NCI-H2171 (cell line): ENCODE results near the gene PRPF6.
"Not testable (repeated sequence)": the region's sequence is repeated elsewhere in the genome, so short reads cannot be mapped to it uniquely, and the experiment has no call there.

Source experiments
- DNase-seq: peaks from one replicate; lab custom pipeline; 2025; lab: John Stamatoyannopoulos, UW

The PRPF6 gene

DNA sequence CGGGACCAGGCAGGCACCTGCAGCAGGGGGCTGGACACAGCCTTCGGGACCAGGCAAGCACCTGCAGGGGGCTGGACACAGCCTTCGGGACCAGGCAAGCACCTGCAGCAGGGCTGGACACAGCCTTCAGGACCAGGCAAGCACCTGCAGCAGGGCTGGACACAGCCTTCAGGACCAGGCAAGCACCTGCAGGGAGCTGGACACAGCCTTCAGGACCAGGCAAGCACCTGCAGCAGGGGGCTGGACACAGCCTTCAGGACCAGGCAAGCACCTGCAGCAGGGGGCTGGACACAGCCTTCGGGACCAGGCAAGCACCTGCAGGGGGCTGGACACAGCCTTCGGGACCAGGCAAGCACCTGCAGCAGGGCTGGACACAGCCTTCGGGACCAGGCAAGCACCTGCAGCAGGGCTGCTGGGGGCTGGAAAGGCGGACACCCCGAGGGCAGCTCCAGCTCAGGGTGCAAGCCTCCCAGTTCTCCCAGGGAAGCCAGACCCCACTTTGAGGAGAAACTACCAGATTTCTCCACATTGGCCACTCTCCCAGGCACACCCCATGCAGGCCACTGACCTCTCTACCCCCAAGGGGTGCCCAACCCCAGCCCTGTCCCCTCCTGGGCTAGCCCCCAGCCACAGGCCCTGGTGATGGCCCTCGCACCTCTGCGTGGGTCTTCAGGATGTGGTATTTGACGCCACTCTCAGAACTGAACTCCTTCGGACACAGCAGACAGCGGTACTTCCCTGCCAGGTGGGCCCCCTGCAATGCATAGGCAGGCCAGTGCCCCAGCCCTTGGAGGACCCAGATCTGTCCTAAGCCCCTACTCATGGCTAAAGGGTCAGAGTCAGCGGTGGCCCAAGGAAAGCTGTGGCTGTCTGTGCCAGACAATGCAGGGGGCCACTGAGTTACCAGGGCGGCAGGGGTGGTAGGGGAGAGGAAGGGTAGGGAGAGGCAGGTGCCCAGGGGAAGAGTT lies 20.0 kb upstream of the PRPF6 start:
- DNase-seq = not testable (repeated sequence)

- DNase-seq = no peak
Measured at GRCh38 chr20:63961664-63962425, 19.1 kb upstream of the PRPF6 start.

- DNase-seq = no peak
Measured at GRCh38 chr20:63962426-63963347, 18.2 kb upstream of the PRPF6 start.

- DNase-seq = no peak
Measured at GRCh38 chr20:63963348-63963741, 17.6 kb upstream of the PRPF6 start.

- no peak for DNase-seq
Measured at GRCh38 chr20:63963784-63964301, 17.1 kb upstream of the PRPF6 start.

- DNase-seq = no peak
Measured at GRCh38 chr20:63964412-63964811, 16.5 kb upstream of the PRPF6 start.

GRCh38 chr20:63966172-63966943 lies 14.6 kb upstream of the PRPF6 start:
- no peak for DNase-seq

DNA sequence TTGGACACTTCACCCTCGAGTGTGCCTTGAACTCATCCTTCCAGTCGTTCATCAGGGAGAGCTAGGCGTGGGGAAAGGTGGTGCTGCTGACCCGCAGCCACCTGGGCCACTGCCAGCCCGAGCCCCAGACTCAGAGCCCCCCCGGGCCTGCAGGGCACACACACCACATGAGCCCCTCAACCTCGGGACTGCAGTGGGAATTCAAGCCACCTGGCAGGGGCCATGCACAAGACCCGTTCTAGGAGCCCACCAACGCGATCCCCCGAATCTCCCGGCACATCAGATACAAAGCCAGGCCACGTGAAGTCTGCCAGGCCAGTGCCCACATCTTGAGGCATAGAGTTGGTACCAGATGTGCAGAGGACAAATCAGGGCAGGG lies 14.0 kb upstream of the PRPF6 start:
- DNase-seq = no peak

- DNase-seq = no peak
Measured at GRCh38 chr20:63967330-63968135, 13.4 kb upstream of the PRPF6 start.

- DNase-seq = no peak
Measured at GRCh38 chr20:63968136-63968927, 12.6 kb upstream of the PRPF6 start.

- DNase-seq = peak; percentile 69
Measured at GRCh38 chr20:63968928-63969760, 11.8 kb upstream of the PRPF6 start.

- DNase-seq = peak; percentile 87
Measured at GRCh38 chr20:63969838-63970713, 10.9 kb upstream of the PRPF6 start, which contains the start of gene ZNF512B. Gene ZNF512B, minus strand, starts transcription at chr20:63969930. Its CDS starts 1,980 bp downstream, at chr20:63967950.

GRCh38 chr20:63970714-63971431 lies 10.1 kb upstream of the PRPF6 start:
- DNase-seq = no peak

- not testable (repeated sequence) for DNase-seq
Measured at GRCh38 chr20:63971960-63972311, 9.0 kb upstream of the PRPF6 start.

GRCh38 chr20:63972312-63973159 lies 8.4 kb upstream of the PRPF6 start:
- DNase-seq = no peak

DNA sequence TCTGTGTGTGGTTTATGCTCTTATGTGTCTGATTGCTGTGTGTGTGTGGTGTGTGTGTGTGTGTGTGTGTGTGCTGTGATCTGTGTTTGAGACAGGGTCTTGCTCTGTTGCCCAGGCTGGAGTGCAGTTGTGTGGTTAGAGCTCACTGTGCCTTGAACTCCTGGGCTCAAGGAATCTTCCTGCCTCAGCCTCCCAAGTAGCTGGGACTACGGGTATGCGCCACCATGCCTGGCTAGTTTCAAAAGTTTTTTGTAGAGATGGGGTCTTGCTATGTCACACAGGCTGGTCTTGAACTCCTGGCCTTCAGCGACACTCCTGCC lies 7.8 kb upstream of the PRPF6 start:
- no peak for DNase-seq
